ENCODE results near the gene INPP5D. TPM values are rescaled to one million over a fixed set of nuclear protein-coding genes. Genes with fewer than 3 reads are reported as not detected.

Gene INPP5D
- total RNA-seq, 1 experiment from 2014 or later, result 17.2 TPM

DNA sequence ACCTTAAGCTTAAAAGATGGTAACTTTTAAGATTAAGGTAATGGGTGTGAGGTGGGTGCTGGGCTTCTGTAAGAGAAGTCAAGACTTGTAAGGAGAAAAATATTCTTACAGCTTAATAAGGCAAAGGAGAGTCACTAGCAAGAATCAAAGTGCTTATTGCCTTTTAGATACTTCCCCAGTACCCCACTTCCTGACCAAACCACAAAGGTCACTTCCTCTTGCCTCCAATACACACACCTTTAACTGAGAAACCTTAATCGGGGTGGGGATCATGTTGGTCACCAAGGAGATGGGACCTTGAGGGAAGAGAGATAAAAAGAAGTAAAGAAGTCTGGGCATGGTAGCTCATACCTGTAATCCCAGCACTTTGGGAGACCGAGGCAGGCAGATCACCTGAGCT is 180.8 kb downstream of the INPP5D start:
- Mint-ChIP-seq H3K27ac (no peak overlapping the region), H3K9me3 (peaks cover 4% of the 10 kb centered on the region; the same call in 1 of the 2 replicates), H3K27me3 (ENCODE audit: low read depth) (no peaks in the 10 kb centered on the region), H3K4me3 (no peak overlapping the region), H3K4me1 (no peaks in the 10 kb centered on the region), H3K36me3 (no peaks in the 10 kb centered on the region)
- no peak for DNase-seq (ENCODE audit: low spot score)
- POLR2A ChIA-PET, result no interaction called here
- CTCF ChIA-PET, result no interaction called here
- ATAC-seq, result no peak
- TF ChIP-seq PREB (CRISPR knock-in tag; IDR thresholded peaks at IDR 0.05; ENCODE audit: borderline replicate concordance), result no peak
- no peak for TF ChIP-seq HMGA2 (CRISPR knock-in tag; IDR thresholded peaks at IDR 0.05)
- TF ChIP-seq ARID4B (CRISPR knock-in tag; IDR thresholded peaks at IDR 0.05; ENCODE audit: borderline replicate concordance), result no peak
- TF ChIP-seq MXD4 (CRISPR knock-in tag; IDR thresholded peaks at IDR 0.05; ENCODE audit: borderline replicate concordance), result no peak
- TF ChIP-seq MYBL2 (CRISPR knock-in tag; IDR thresholded peaks at IDR 0.05), result no peak
- no peak for TF ChIP-seq NR2C2 (CRISPR knock-in tag; IDR thresholded peaks at IDR 0.05)
- TF ChIP-seq SP1 (CRISPR knock-in tag; conservative IDR thresholded peaks at IDR 0.05), result no peak
- TF ChIP-seq MLX (CRISPR knock-in tag; IDR thresholded peaks at IDR 0.05), result no peak
- TF ChIP-seq JAZF1 (CRISPR knock-in tag; IDR thresholded peaks at IDR 0.05), result no peak
- TF ChIP-seq, protein P1, sequence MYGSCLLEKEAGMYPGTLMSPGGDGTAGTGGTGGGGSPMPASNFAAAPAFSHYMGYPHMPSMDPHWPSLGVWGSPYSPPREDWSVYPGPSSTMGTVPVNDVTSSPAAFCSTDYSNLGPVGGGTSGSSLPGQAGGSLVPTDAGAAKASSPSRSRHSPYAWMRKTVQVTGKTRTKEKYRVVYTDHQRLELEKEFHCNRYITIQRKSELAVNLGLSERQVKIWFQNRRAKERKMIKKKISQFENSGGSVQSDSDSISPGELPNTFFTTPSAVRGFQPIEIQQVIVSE (CRISPR knock-in tag; IDR thresholded peaks at IDR 0.05; ENCODE audit: borderline replicate concordance), result no peak
- TF ChIP-seq NR3C1 (CRISPR knock-in tag; conservative IDR thresholded peaks at IDR 0.05; ENCODE audit: low read depth), result no peak

DNA sequence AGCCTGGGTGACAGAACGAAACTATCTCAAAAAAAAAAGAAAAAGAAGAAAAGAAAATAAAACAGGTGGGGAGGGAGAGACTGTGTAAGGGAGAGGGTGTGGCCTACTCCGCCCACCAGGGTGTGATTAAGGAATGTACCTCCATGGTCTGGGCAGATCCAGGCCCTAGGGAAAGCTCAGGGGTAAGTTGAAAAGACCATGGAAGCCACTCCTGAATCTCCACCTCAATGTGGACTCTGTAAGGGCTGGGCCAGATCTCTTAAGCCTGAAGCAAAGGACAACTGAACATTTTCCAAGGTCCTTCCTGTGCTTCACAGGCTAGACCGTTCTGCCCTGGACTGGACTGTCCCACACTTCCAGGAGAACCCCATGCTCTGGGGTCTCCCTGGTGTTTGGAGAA is 181.7 kb downstream of the INPP5D start:
- ATAC-seq (peak; percentile 70), DNase-seq (ENCODE audit: low spot score) (no peak)
- CTCF ChIA-PET, result no interaction called here
- no peaks in the 10 kb centered on the region for H3K4me1 Mint-ChIP-seq
- POLR2A ChIA-PET, result no interaction called here
- TF ChIP-seq E2F1 (CRISPR knock-in tag; IDR thresholded peaks at IDR 0.05), result no peak
- H3K27me3 Mint-ChIP-seq (ENCODE audit: low read depth), result no peaks in the 10 kb centered on the region
- no peak overlapping the region for H3K4me3 Mint-ChIP-seq
- no peaks in the 10 kb centered on the region for H3K36me3 Mint-ChIP-seq
- H3K27ac Mint-ChIP-seq, result no peak overlapping the region
- peaks cover 4% of the 10 kb centered on the region; the same call in 1 of the 2 replicates for H3K9me3 Mint-ChIP-seq

- POLR2A ChIA-PET, result no interaction called here
- Mint-ChIP-seq H3K36me3 (no peaks in the 10 kb centered on the region), H3K4me3 (no peak overlapping the region), H3K9me3 (no peaks in the 10 kb centered on the region), H3K27ac (no peak overlapping the region), H3K27me3 (ENCODE audit: low read depth) (no peaks in the 10 kb centered on the region), H3K4me1 (no peaks in the 10 kb centered on the region)
- TF ChIP-seq NFYB (CRISPR knock-in tag; conservative IDR thresholded peaks at IDR 0.05; ENCODE audit: low read depth) (no peak), E2F1 (CRISPR knock-in tag; IDR thresholded peaks at IDR 0.05) (no peak), PRDM15 (CRISPR knock-in tag; IDR thresholded peaks at IDR 0.05) (no peak)
- TF ChIP-seq, protein P2, sequence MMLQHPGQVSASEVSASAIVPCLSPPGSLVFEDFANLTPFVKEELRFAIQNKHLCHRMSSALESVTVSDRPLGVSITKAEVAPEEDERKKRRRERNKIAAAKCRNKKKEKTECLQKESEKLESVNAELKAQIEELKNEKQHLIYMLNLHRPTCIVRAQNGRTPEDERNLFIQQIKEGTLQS (CRISPR knock-in tag; conservative IDR thresholded peaks at IDR 0.05), result no peak
- ATAC-seq (no peak), DNase-seq (ENCODE audit: low spot score) (no peak)
- CTCF ChIA-PET, result interaction anchor here (1.1 kb wide), 1 partner anchor 9 kb away, joined by 3 read pairs; the partner anchor contains the start of gene ATG16L1
Measured at GRCh38 chr2:233242231-233242927, 182.2 kb downstream of the INPP5D start.

All from WTC11 (cell line).